HTR-8/SVneo (cell line): ENCODE data around the gene POLD3.

ENCODE experiments used
- DNase-seq: peaks from one replicate; pipeline ENCODE4 v3.0.0; 2011; ENCODE audit warnings: low spot score, mixed read lengths; ENCODE audit not compliant: insufficient read length
- FAIRE-seq: peaks from 2 replicates; lab custom pipeline; 2011; peaks lifted over from hg19 to GRCh38; lab: Jason Lieb, UNC

Gene POLD3, protein sequence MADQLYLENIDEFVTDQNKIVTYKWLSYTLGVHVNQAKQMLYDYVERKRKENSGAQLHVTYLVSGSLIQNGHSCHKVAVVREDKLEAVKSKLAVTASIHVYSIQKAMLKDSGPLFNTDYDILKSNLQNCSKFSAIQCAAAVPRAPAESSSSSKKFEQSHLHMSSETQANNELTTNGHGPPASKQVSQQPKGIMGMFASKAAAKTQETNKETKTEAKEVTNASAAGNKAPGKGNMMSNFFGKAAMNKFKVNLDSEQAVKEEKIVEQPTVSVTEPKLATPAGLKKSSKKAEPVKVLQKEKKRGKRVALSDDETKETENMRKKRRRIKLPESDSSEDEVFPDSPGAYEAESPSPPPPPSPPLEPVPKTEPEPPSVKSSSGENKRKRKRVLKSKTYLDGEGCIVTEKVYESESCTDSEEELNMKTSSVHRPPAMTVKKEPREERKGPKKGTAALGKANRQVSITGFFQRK

DNA sequence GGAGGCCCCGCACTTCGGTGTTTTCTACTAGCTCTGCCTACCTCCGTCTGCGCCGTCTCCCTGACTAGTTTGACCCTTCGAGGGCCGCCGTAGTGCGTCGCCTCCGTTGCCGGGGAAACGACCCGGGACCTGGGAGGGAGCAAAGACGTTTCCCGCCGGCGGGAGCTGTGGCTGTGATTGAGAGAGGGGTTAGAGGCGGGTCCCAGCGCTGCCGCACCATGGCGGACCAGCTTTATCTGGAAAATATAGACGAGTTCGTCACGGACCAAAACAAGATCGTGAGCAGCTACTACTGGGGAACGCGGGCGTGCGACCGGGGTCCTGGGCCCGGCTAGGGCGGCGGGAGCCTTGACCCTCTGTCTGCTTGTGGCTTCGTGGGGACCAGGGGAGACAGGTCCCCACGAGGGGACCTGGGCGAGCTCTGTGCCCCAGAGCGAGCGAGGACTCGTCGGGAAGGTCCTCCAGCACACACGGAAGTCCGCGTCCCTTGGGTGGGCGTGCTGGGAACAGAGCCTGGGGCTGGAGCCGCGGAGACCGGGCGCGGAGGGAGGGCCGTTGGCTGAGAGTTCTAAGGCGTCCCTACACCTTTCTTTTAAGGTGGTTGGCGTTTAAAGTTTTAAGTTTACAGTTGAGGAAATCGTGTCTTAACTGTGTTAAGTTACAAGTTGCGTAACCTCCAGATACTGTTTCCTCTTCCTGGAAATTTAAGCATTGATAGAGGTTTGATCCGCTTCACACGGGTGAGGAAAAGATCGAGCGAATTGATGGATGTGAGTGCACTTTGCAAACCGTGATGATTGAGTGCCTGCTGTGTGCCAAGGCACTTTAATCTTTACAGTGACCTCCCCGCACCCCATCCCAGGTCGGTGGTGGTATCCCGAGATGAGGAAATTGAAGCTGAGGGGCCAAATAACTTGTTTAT lies at the start of gene POLD3:
Gene POLD3 (plus strand): TSS at position 142 of the 922 bp plus-strand sequence. CDS start 77 bp downstream, at position 219.
- FAIRE-seq (peak; percentile 90), DNase-seq (peak; percentile 96)

DNA sequence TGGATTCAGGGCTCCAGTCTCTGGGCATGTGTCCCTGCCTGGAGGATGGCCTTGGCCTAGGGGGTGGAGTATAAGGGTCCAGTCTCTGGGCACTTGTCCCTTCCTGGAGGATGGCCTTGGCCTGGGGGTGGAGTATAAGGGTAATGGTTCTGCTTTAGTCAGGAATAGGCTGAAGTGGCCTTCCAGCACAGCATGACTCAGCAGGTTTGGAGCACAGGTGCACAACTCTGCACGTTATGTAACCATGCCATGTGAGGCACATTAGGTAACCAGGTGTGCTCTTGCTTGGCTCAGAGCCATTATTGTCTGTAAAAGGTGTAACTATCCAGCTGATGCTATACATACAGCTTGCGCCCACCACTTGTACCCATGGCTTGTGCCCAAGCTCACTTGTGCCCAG lies 48.4 kb upstream of the POLD3 start:
- DNase-seq, result no peak
- FAIRE-seq, result peak; percentile 20

DNA sequence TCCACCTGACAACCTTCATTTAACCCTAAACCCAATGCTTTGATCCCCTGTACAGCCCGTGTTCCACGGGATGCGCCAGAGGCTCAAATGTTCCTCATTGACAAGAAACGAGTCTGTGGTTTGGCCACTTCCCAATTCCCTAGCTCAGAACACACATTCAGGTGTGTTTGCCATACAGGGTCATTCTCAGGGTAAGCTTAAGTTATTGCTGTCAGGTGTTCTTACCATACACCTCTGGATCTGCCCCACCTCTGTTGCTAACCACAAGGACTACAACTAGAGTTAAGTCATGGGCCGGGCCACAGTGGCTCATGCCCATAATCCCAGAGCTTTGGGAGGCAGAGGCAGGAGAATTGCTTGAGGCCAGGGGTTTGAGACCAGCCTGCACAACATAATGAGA lies 45.6 kb upstream of the POLD3 start:
- DNase-seq (no peak), FAIRE-seq (no peak)

DNA sequence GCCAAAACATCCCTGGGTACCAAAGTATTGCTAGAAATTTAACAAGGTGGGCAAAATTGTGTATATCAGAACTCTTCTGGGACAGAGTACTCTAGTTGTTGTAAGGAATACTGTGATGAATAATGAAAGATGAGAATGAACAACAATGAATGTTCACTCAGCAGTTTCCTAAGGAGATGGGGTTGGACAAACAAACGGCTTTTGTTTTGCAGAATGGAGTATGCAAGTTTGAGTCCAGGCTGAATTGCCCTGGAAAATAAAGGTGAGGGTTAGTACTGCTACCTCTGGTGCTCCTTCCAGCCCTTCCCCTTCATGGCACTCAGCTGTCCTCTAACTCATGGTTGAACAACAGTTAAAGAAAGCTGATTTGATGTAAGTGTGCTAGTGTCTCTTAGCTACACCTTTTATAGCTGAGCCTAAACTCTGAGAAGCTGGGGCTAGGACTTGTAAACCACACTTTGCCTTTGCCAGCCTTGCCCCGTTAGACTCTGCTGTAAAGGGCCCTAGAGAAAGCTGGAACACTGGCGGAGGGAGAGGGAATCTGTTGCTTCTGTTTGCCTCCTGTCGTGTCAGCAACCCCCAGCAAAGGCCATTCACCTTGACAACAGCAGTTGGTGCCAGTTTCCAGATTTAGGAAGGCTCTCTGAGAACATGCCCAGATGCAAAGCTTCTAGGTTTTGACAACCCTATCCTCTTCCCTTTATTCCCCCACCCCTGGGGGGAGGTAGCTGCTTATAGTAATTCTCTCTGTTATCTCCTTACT lies 41.2 kb upstream of the POLD3 start:
- DNase-seq (no peak), FAIRE-seq (no peak)

DNA sequence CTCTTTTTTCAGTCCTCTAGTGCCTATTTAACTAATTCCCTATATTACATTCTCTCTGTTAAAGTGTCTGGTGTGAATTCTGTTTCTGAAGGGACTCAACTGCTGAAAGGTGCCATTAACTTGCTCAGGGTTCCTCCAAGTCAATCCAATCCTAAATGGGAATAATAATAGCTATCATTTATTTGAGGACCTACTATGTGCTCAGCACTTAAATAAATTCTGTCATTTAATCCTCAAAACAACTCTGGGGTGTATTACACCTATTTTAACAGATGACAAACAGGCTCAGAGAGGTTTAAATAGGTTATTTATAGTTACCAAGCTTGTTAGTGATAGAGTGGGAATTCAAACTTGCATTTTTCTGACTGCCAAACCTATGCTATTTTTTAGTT lies 40.6 kb upstream of the POLD3 start:
- no peak for FAIRE-seq
- DNase-seq, result no peak

DNA sequence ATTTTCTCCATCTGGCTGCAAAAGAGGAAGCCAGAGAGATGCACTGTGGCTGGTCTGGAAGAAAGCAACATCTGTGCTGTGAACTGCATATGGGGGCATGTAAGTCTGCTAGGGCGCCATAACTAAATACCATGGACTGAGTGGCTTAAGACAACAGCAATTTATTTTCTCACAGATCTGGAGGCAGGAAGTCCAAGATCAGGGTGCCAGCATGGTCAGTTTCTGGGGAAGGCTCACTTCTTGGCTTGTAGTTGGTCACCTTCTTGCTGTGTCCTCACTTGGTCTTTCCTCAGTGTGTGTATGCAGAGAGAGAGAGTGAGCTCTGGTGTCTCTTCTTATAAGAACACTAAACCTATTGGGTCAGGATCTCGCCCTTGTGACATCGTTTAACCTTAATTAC lies 34.9 kb upstream of the POLD3 start:
- DNase-seq, result no peak
- no peak for FAIRE-seq

DNA sequence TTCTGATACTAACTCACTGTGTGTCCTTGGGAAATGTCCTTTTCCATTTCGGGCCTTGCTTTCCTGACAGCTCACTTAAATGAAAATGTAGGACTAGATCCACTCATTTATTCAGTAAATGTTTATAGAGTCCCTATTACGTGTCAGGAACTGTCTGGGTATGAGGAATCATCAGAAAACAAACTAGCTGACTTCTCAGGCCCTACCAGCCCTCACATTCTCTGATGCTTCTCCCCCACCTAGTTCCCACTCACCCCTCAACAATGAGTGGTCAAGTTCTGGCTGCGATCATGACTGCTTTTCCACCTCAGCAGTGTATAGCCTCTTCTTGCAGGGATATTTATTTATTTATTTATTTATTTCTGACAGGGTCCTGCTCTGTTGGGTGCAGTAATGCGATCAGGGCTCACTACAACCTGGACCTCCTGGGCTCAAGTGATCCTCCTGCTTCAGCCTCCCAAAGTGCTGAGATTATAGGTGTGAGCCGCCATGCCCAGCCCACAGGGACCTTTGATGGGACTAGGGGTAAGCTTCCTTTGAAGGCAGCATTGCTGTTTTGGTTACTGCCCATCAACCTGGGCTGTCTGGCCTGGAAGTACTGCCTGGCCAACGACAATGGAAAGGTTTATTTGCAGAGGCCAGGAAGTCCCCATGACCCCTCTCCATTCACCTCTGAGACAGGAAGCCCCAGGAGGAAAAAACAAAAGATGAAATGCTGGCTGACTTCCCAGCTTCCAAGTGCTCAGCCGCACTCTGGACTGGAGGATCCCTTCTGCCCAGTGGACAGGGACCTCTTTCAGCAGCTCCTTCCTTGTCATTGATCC lies 33.1 kb upstream of the POLD3 start:
- no peak for FAIRE-seq

DNA sequence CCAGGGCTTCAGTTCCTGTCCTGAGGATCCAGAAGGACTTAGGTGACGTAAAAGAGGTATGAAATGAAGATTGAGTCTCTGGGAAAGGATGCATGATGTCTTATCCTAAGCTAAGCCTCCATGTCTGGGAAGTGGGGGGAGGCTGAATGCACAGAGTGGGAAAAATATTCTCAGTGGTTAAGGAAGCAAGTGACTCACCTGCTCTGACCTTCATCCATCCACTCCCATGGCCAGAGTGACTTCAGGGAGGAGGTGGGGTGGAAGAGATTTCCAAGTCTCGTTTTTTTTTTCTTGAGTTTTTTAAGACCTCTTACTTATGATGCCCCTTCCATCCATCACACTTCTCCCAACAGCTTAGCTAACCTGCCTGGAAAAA lies 32.5 kb upstream of the POLD3 start:
- DNase-seq (no peak), FAIRE-seq (no peak)

More for the DNA sequence above, 33.1 kb upstream of the POLD3 start:
- DNase-seq, result no peak

DNA sequence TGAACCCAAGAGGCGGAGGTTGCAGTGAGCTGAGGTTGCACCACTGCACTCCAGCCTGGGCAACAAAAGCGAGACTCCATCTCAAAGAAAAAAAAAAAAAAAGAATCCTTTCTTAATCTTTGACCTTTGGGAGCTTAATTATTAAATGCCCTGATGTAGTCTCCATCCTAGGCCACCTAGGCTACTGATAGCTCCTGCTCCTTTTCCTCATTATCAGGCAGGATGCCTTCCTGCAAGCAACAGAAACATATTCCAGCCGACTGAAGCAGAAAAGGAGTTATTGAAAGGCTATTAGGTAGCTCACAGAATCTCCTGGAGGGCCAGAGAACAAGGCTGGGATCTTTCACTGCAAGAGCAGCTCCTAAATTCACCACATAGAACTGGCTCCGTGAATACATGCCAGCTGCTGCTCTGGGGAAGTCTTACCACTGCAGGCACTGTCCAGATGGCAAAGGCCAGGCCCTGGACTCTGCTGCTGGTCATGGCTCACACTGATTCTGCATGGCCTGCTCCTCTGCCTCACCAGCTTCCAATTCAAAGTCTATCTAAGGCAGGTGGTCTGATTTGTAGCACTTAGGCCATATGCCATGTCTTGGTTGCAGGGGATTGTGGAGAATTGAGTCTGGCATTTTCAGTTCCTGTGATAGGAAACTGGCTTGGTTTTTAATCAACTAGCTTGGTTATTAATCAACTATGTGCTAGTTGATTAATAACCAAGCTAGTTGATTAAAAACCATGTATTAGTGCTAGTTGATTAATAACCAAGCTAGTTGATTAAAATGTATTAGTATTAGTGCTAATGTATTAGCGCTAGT lies 26.0 kb upstream of the POLD3 start:
- no peak for FAIRE-seq
- DNase-seq, result no peak

DNA sequence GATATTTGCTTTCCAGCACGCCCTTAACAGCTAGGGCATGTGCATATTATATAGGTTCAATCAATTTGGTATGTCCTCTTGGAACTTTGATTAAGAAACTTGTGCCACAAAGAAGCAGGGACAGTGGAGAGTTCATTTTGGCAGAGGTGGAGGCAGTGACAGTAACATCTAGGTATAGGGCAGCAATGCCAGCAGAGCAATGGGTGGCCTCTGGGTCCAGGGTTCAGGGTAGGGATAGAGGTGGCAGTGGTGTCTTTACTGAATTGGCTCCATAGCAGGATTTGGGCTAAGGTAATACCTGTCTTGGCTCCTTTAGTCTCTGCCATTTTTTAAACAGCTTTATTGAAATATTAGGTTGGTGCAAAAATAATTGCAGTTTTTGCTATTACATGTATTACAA lies 24.4 kb upstream of the POLD3 start:
- FAIRE-seq, result no peak
- DNase-seq, result no peak

DNA sequence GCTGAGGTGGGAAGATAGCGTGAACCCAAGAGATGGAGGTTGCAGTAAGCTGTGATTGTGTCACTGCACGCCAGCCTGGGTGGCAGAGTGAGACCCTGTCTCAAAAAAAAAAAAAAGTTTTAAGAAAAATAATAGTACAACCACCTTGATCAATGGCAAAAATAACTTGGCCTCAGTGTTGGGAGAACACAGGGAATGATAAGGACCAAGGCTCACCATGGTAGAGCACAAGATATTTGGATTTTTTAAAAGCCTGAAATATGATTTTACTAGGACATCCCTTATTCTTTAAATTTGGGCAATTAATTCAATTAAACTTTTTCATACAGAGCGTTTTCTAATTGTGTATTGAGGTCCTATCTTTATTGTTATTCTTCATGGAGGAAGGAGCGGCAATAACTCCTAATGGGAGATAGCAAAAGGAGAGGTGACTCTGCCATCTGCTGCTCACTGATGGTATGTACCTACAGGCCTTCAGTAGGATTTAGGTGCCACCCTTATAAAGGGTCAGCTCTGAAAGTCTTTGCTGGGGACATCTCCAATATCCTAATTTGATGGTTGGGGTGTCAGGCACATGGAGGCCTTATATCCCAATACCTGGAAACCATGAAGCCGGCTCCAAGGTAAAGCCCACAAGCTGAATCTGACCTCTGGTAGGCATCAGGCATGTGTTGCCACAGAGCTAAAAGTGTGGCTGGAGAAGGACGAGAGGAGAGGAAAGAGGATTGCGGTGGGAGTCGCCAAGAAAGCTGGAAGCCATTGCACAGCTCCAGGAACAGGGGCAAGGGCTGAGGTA lies 21.9 kb upstream of the POLD3 start:
- peak; percentile 80 for DNase-seq
- peak; percentile 9 for FAIRE-seq

DNA sequence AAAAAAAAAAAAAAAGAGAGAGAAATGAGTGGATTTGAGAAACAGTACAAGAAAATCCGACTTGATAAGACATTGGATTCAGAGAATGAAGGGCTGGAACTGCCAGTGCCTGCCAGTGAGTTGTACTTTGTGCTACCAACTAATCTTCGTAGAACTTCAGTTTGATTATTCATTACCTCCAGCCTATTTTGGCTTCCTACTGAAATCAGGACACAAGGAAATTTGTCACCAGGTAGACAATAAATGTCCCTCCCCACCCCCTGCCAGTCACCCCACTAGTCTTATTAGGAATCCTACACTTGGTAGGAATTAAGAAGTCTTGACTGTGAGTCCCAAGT lies 21.4 kb upstream of the POLD3 start:
- DNase-seq, result no peak
- FAIRE-seq, result no peak

DNA sequence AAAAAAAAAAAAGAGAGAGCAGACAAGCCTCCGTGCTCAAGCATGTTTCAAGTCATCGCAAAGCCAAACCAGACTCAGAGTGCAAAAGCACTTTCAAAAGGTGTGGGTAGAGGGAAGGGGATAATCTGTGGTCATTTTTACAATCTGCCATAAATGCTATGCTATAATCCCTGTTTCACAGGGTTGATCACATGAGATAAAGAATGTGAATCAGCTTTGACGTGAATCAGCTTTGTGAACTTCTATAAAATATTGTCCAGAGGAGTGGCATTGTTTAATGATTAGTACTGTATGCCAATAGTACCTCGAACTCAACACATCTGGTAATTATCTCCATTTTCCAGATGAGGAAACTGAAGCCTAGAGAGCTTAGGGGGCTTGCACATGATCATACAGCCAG lies 20.0 kb upstream of the POLD3 start:
- FAIRE-seq, result no peak

DNA sequence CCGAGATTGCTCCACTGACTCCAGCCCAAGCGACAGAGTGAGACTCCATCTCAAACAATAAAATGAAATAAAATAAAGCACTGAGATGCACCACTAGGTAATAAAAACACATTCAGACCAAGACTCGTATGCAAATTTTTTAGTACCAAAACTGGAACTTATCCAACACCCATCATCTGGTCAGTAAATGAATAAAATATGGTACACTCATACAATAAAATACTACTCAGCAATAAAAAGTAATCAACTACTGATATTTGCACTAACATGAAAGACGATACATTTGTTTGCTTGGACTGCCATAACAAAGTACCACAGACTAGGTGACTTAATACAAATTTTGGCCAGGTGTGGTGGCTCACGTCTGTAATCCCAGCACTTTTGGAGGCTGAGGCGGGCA lies 17.8 kb upstream of the POLD3 start:
- DNase-seq, result no peak
- no peak for FAIRE-seq

More for the DNA sequence above, 20.0 kb upstream of the POLD3 start:
- DNase-seq, result no peak

DNA sequence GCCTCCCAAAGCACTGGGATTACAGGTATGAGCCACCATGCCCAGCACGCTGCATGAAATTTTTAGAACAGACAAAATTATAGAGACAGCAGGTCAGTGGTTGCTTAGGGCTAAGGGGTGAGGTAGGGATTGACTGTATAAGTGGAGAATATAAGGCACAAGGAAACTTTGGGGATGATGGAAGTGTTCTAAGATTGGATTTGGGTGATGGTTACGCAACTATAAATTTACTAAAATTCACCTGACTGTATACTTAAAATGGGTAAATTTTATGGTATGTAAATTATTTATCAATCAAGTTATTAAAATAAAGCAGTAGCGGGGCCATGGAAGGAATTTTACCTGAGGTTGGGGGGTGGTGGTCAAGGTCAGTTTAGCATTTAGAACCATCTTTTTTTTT lies 16.4 kb upstream of the POLD3 start:
- DNase-seq (no peak), FAIRE-seq (no peak)

DNA sequence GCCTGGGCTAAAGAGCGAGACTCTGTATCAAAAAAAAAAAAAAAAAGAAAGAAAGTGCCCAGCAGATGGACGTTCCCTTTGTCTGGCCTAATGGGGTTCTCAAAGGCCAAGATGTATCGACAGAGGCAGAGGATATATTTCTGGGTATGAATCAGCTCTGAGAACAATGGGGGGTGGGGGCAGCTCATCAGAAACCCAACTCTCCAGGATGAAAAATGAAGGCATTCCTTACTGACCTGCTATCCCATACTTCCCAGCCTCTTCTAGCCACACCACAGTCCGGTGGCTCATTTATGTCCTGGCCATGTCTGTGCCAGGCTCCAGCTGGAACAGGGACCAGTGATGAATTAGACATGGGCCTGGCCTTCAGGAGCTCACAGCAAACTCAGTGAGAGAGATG lies 15.2 kb upstream of the POLD3 start:
- DNase-seq, result no peak
- FAIRE-seq, result no peak

DNA sequence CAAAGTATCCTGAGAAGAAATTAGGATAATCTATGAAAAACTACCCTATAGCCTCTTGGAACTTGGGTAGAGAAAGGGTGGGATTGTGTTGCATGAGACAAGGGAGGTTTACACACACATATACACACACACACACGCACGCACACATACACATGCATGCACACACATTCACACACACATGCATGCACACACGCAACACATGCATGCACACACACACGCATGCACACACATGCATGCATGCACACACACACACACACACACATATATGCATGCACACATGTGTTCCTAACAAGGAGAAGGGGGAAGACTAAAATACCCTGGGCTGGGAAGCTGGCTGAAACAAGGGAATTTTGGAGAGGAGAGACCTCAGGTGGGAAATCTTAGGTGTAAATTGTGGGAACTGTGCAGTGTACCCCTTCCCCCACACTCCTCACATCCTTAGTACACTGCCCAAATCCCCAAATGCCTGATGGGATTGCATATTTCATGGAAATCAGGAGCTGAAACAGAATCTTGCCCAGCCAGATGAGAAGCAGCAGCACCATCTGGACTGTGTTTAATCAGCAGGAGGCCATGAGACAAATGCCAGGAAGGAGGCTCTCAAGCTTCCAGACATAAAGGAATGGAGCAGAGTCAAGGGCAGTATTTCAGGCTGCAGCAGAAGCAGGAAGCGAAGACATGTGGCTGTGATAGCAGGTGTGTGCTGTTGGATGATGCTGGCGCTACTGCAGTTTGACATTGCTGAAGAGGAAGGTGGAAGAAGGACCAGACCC lies 14.6 kb upstream of the POLD3 start:
- DNase-seq, result no peak
- peak; percentile 81 for FAIRE-seq
